NOMO-1 treated with dmso at 0.1 percent for 144 hours (cell line): ENCODE data around the gene HTRA3.

Source experiments
- DNase-seq: peaks from one replicate; lab custom pipeline; 2025; ENCODE audit not compliant: unreplicated experiment; lab: John Stamatoyannopoulos, UW

Gene HTRA3

DNA sequence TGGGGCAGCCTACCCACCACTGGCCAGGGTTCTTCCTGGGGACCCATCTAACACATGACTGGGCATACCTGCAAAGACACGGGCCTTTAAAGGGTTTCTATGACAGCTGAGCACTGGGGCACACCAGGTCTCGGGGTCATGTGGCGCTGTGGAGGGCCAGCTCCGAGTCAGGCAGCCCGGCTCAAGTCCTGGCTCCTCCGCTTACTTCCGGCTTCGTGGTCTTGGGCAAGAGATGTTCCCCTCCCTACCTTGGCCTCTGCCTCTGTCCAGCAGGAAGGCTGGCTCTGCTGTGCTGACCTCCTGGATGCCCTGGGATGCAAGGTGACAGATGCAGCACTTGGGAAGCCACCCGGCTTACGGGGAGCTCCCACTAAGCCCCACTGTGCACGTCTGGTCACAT is 37.6 kb downstream of the HTRA3 start:
- DNase-seq: no peak

DNA sequence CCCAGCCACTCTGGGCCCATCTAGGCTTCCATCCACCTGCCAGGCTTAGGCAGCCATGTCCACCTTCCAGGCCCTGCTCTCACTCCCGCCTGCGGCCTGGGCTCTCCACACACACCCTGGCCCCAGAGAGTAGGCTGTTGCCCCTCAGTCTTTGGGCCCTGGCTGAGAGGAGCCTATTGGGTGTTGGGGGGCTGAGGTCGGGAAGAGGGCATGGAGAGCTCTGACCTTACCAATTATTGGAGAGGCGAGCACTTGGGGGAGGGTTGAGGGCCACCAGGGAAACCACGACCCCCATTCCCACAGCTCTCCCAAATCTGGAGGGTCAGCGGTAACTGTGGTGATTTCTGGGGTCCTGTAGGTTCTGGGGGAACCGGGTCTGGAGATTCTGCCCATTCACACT is 38.2 kb downstream of the HTRA3 start:
- no peak for DNase-seq

DNA sequence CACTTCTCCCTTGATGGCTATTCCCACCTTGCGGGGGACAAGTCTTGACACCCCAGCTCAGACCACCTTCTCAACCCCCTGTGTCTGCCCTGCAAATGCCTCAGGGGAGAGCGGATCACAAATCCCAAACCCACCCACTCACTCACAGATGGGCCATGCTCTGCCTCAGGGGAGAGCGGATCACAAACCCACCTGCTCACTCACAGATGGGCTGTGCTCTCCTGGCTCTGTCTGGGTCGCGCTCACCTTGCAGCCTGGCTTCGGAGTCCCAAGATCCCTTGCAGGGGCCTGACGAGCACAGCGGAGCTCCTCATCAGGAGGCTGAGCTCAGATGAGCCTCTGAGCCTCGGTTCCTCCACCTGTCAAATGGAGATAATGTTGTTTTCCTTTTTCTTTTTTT is 38.6 kb downstream of the HTRA3 start:
- no peak for DNase-seq

DNA sequence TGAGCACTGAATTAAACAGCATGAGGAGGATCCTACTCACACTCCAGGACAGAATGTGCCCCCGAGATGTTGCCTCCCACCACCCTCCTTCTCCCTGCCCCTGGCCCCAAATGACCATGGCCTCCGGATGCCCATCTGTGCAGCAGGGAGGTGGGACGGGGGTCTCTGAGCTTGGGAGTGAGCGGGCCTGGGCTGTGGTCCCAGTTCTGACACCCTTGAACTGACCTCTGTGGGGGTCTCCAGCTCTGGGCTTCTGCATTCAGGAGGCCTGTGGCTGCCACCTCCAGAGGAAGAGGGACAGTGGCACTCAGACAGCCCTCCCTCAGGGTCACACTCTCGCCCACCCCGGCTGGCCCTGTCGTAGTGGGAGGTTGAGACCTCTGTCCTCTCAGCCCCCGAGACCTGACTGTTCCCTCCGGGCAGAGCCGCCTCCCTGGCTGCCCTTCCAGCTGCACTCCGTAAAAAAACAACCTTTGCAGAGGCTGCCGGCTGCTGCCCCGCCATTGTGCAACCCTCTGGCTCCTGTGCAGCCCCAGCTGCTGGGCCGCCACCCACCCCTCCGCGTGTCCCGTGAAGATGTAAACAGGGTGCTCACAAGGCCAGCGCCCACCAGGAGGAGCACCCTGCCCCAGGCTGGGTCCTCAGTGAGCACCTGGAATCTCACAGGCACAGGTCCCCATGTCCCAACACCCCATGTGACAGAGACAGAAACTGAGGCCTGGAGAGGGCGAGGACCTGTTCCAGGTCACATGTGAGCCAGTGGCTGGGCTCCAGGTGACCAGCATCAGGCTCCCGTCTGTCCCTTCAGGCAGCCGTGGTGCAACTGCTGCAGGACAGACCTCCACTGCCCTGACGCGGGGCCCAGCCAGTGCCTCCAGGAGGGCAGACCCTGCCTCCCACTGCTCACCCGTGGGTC is 39.6 kb downstream of the HTRA3 start:
- no peak for DNase-seq

DNA sequence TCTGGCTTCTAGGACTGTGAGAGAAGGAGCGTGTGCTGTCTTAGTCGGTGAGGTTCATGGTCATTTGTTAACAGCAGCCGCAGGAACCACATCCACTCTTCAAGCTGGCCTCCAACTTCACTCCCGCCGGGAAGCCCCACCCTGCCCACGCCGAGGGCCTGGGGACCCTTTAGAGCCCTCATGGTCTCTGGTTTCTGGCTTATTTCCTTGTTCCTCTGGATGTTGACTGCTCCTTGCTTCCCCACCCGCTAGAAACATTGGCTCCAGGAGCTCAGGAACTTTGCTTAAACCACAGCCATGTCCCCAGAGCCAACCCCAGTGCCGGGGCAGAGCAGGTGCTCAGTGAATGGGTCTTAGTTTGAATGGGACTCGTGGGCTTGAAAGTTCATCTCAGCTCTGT is 40.8 kb downstream of the HTRA3 start:
- no peak for DNase-seq

DNA sequence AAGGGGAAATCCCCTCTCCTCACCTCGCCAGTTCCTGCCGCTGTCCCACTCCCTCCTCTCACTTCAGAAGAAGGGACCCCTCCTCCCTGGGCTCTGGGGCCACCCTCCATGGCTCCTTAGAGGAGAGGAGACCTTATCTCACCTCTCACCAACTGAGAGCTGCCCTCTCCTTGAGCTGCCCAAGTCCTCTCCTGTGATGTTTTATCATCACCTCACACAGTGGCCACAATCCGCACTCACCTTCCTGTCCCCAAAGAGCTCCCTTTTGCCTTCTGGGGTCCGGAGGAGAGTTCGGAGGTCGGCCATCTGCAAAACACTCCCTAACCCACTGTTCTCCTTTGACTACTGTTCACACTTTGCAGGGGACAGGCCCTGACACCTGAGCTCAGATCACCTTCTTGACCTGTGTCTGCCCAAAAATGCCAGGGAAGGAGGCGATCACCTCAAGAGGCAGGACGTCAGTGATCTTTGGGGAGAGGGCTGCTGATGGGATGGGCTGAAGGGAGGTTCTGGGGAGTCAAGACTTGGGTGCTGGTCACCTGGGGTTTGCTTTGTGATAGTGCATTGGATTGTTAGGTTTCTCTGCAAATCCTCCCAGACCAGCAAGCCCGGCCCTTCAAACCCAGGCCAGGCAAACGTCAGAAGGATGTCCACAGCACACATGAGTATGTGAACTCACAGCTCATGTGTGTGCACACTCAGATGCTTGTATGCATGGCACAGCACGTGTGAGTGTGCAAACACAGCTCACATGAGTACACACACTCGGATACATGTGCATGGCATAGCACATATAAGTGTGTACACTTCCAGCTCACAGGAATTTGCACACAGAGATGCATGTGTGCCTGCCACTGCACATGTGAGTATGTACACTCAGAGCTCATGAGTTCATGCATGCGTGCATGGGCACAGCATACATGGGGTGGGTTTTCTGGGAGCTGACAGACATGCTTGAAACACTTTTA is 41.8 kb downstream of the HTRA3 start:
- no peak for DNase-seq

DNA sequence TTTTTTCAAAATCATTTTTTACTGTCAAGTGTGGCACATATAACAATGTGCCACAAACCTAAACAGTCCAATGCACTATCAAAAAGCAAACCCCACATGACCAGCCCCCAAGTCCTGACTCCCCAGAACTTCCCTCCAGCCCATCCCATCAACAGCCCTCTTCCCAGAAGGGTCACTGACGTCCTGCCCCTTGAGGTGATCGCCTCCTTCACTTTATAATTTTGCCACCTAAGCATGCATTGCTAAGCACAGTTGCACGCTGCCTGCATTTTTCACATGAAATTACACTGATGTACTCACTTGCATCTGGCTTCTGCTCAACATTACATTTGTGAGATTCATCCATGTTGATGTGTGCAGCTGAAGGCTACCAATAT is 42.5 kb downstream of the HTRA3 start:
- DNase-seq: no peak

DNA sequence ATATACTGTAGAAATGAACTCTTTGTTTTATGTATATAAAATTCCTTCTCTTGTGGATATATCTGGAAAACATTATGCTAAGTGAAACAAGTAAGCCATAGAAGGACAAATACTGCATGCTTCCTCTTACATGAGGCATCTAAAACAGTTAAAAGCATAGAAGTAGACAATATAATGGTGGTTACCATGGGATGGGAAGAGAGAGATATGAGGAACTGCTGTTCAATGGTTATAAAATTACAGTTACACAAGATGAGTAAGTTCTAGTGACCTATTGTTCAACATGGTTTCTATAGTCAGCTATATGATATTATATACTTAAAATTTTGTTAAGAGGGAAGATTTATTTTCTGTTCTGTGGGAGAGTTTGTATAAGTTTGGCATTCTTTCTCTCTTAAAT is 43.4 kb downstream of the HTRA3 start:
- DNase-seq: no peak

DNA sequence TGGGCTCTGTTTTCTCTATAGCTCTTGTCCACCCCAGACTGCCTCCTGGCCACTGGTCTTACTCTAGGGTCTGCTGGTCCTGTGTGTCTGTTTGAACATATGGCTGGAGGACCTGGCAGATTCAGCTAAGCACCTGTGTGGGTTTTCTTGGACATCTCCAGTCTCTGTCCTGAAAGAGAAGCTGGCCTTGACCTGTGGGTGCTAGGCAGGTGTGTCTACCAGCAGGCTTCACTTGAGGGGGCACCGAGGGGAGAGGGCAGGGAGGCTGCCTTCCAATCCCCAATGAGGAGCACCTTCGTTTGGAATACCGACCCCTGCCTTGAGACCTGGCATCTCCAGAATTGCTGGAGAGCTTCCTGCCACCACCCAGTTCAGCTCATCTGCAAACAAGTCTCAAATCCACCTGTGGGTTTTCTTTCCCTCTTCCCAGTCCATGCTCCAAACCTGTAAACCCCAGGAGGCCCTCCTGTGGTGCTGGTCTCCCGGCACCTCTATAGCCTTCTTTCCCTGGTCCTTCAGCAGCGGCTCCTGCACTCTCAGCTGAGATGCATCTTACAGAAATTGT is 45.2 kb downstream of the HTRA3 start:
- no peak for DNase-seq

DNA sequence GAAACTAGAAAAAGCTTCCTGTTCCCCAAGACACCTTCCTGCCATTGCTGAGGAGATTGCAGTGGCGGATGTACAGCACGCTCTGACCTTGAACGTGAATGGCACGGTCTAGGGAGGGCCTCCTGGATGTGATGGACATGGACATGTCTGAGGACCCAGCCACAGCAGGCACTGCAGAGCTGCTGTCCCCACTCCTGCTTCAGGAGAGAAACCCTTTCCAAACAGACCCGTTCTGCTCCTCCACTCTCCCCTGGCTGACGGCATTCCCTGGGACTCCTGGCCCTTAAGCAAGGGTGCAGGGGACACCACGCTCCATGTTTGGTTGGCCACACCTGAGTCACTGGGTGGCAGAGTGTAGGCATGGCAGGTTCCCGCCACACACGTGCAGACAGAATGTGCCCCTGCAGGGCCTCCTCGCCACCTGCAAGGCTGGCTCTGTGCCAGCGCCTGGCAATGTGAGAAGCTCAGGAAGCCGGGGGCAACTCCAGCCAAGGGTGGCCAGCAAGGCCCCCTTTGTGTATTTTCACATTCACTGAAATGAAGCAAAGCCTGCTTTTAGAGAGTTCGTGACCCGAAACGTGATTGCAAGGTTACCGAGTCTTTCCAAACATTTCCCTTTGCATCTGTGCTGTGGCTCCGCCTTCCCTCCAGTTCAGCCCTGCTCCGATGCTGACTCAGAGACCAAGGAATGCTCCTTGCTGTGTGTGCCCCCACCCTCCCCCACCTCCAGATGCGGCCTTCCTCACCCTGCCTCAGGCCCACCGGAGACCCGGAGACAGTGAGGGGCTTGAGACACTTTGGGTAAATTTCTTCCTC is 46.1 kb downstream of the HTRA3 start:
- no peak for DNase-seq

DNA sequence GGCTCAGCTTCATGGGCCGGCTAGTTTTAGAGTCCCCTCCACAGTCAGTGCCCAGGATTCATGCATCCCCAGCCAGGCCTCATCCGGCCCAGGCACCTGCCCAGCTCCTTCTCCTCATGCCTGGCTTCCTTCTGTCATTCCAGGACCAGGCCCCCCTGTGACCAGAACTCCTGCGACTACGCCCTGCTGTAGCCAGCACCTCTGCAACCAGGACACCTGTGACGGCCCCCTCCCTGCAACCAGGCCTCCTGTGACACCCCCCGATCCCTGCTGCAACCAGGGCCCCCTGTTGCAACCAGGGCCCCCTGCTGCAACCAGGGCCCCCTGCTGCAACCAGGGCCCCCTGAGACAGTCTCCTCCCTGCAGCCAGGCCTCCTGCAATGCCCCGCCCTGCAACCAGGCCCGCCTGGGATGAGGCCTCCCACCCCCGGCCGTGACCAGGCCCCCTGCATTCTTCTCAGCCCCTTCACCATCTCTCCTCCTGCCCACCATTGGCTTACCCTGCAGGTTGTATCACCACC is 46.8 kb downstream of the HTRA3 start:
- no peak for DNase-seq

DNA sequence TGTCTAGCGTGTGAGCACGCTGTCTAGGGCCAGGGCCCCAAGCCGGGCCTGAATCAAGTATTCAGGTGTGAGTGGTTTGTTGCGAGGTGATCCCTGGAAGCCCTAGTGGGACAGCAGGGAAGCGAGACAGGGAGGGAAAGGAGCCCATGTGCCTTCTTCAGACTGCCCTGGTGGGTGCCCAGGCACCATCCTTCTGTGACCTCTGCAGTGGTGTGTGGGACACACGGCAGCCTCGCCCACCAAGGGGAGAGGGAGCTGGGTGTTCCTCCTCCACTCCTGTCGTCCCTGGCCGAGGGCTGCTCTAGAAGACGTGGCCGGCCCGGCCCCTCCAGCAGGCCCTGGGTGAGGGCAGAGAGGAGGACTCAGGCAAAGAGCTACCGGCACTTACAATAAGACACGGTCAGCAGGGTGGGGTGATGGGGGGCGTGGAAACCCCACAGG is 47.4 kb downstream of the HTRA3 start:
- DNase-seq: no peak

DNA sequence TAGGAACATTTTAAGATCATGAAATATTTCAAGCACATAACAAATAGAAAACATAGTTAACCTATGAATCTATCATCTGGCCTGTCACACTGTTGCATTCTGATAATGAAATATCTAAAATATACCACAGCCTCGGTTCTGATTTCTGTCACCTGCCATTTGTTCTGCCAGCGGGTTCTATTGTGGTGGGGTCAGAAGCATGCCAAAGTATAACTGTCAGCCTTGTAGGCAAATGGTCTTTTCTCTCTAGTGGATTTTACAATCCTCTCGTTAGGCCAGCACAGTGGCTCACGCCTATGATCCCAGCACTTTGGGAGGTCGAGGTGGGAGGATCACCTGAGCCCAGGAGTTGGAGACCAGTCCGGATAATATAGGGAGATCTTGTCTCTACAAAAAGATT is 47.9 kb downstream of the HTRA3 start:
- DNase-seq: no peak

DNA sequence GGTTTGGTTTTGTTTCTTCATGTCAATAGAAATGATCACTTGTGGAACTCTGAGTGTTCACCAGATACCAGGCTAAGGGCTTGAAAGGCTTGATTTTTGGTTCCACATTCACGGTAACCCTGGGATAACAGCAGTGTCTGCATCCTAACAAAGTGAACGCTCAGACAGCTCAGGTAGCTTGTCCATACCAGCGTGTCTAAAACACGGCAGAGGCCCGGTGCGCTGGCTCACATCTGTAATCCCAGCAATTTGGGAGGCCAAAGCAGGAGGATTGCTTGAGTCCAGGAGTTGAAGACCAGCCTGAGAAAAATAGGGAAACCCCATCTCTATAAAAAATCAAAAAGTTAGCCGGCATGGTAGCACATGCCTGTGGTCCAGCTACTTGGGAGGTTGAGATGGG is 49.0 kb downstream of the HTRA3 start:
- no peak for DNase-seq

DNA sequence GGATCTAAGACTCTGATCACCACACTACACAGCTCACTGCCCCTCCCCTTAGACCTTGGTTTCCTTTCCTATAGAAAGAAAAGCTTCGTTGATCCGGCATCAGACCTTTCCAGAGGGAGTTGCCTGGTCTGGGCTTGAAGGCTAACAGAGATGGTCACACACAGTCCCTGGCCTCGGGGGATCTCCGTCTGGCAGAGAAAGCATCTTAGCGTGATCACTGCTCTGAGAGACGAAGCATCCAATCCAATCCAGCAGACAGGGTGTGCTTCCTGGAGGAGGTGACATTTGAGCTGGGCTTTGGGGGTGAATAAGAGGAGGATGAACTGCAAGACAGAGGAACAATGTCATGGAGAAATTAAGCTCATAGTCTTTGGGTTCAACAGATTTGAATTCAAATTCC is 49.5 kb downstream of the HTRA3 start:
- DNase-seq: no peak

DNA sequence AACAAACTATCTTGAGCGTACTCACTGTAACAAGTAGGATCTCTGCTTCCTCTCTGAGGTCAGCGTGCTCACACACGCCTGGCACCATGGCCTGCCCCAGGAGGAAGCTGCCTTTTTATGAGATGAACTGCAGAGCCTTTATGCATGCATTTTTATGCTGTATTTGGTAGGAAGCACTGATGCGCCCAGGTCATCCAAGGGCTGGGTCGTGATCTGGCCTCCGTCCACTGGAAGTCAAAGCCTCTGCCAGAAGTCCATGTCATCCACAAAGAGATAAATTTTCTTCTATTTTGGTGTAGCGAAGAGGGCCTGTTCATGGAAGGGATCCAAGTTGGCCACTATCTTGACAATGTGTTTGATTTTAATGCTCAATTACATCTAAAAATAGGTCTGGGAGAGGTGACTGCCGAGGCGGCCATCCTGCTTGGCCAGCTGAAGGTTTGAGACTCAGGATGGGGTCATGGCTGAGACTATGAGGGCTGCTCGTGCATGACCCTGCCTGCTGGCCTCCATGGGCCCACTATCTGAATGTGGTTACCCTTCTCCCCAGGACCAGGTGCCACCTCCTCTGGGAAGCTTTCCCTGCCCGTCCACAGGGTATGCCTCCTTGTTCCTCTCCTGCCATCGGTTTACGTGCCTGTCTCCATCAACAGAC is 50.3 kb downstream of the HTRA3 start:
- DNase-seq: no peak

DNA sequence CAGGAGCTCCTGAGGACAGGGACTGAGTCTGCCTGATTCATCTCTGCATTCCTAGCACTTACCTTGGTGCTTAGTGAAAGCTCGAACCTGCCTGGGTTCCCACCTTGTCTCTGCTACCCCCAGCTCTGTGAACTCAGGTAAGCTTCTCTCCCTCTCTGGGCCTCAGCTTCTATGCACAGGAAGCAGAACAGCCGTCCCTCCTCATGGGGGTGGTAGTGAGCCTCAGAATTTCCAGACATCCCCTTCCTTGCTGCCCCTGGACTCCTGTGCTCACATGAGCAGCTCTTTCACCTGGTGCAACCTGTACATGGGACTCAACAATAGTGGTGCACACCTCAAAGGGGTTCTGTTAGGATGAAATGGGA is 50.8 kb downstream of the HTRA3 start:
- no peak for DNase-seq

DNA sequence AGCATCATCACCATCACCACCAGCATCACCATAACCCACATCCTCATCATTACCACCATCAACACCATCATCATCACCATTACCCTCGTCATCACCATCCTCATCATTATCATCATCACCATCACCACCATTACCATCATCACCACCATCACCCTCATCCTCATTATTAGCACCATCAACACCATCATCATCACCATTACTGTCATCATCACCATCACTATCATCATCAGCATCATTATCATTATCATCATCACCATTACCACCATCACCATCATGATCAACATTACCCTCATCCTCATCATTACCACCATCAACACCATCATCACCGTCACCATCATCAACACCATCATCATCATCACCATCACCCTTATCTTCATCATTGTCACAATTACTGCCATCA is 51.7 kb downstream of the HTRA3 start:
- no peak for DNase-seq

DNA sequence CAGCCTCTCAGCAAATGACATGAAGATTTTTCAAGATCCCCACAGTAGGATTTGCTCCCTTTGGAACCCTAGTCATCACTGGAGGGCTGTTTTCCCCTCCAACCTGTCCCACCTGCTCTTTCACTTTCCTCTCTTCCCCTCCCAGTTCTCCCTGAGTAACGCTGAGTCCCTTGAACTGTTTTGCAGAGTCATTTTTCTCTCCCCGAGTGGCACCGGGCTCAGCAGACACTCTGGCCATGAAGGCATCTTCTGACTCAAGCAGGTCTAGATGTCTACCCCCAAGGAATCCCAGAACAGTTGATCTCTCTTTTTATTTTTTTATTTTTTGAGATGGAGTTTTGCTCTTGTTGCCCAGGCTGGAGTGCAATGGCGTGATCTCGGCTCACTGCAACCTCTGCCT is 52.2 kb downstream of the HTRA3 start:
- no peak for DNase-seq
